GM21619 (cell line): ENCODE data around the gene CARD11.

Source experiments
- ATAC-seq: cut with Tn5 transposase; IDR thresholded peaks from one replicate; pipeline ENCODE4 v1.9.1; 2021; ENCODE audit not compliant: unreplicated experiment

Gene CARD11

GRCh38 chr7:2912684-2913439 is 130.8 kb downstream of the CARD11 start:
- no peak for ATAC-seq

- no peak for ATAC-seq
Observed at GRCh38 chr7:2911466-2911865, 132.2 kb downstream of the CARD11 start.

- ATAC-seq: no peak
Observed at GRCh38 chr7:2909471-2910039, 134.1 kb downstream of the CARD11 start.

- no peak for ATAC-seq
Observed at GRCh38 chr7:2909043-2909442, 134.6 kb downstream of the CARD11 start.

GRCh38 chr7:2908103-2908683 is 135.5 kb downstream of the CARD11 start:
- no peak for ATAC-seq

GRCh38 chr7:2906197-2906931 is 137.3 kb downstream of the CARD11 start:
- ATAC-seq: no peak

DNA sequence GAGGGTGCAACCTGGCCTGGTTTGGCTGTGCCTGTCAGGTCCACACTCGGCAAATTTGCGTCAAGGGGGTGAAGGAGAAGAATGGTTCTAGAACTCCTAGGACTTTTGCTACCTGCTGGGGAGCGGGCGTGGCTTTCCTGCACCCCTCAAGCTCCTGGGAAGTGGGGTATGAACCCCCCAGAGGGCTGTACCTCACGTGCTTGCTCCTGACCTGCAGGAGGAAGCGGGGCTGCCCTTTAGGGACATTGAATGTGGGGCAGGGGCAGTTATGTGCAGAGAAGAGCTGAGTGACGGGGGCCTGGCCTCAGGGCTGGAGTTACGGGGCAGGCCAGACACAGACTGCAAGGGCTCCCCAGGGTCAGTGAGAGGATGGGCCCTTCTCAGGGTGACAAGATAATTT is 138.2 kb downstream of the CARD11 start:
- ATAC-seq: no peak

- no peak for ATAC-seq
Observed at GRCh38 chr7:2905027-2905426, 138.6 kb downstream of the CARD11 start.

DNA sequence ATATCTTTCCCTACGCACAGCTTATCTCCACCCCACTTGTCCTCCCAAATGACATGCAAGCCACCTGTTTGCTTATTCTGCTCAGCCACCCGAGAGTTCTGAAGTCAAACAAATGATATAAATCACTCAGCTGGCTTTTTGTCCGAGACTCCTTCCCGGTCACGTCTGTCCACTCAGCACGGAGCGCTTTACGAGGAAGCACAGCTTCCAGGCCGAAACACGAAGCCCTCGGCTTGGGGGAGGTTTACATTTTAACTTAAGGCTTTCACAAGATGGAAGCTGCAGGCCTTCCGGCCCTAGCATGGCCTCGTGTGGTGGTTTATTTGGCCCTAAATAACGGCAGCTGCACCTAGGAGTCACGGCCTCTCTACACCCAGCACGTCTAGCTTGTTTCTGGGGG is 139.5 kb downstream of the CARD11 start:
- ATAC-seq: no peak

DNA sequence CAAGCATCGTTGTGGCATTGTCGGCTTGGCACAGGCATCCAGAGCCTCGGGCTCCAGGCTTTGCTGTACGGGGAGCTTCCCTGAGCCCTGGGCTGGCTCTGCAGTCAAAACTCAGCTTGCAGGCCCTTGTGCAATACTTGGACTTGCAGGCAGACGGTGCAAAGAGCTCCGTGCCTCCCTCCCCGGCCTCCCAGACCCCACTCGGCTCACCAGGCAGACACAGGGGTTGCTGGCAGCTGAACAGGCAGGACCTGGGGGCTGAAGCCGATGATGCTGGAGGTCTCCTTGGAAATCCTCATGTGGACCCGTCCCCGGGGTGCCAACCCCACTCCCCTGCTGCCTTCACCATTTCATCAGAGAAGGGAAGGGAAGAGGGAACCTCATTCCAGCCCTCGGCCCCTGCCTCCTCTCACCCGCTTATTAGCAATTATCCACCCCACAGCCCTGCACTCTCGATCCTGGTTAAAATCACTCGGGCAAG is 139.9 kb downstream of the CARD11 start:
- ATAC-seq: no peak

- no peak for ATAC-seq
Observed at GRCh38 chr7:2897023-2897422, 146.6 kb downstream of the CARD11 start.

DNA sequence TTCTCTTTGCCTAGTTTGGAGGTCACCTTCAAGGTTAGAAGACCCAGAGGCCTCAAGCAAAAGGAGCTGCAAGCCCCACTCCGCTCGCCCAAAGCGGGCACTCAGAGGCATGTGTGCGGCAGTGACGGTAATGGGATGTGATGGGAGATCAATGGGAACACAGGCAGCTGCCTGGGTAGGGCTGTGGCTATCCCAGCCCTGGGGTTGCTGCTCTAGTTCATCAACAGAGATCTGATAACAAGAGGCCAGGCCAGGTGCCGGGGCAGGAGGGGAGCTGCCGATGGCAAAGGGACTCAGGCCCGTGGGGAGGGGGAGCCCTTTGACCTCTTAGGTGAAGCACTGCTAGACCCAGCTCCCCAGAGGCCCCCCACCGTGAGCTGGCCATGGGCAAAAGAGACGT is 147.5 kb downstream of the CARD11 start:
- no peak for ATAC-seq

- ATAC-seq: peak; percentile 77
Observed at GRCh38 chr7:2894118-2894940, 149.3 kb downstream of the CARD11 start.

DNA sequence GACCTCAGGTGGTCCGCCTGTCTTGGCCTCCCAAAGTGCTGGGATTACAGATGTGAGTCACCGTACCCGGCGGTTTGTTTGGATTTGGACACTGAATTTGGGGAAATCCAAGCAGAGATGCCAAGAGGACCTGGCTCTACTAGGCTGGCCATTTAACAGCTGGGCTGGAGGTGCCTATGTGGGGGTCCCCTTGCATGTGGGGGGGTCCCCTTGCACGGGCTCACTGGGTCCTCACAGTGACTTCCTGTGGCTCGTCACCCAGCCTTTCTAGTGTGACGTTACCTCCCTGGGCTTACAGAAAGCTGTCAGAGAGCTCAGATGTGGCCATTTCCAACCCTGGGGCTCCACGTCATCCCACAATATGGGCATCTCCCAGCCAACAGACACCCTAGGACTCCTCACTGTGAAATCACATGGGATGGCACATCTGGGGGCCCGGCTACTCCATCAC is 150.2 kb downstream of the CARD11 start:
- no peak for ATAC-seq

DNA sequence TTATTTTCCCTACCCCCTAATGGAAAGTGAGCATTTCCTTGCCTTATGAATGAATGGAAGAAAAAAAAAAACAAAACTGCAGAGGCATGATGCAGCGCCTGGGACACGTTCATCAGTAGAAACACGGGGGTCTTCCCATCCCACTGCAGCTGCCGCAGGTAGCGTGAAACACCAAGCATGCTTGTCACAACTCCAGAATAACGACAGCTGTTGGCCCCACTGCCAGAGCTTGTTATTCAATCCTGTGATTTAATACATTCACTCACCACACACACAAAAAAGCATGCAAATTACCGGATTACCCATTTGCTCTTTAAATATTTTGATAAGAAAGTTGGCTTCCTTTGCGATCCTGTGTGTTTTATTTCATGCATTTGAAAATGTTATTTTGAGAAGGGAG is 151.1 kb downstream of the CARD11 start:
- no peak for ATAC-seq

GRCh38 chr7:2887816-2888215 is 155.9 kb downstream of the CARD11 start:
- ATAC-seq: no peak

- no peak for ATAC-seq
Observed at GRCh38 chr7:2886900-2887299, 156.8 kb downstream of the CARD11 start.

DNA sequence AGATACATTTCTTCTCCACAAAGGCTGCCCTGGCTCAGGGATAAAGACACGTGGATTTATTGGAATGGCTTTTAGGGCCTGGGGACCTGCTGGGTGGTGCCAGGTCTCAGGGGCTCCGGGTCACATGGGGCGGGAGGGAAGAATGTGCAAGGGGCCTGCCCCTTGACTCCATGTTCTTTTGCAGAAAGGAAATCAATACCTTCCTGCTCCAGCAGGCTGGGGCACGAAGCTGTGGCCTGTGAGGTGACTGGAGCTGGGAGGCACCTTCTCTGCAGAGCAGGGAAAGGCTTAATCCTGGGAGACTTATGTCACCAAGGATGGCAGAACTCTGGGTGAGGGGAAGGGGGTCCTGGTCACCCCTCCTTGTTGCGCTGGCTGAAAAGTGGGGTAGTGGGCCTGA is 157.3 kb downstream of the CARD11 start:
- no peak for ATAC-seq

GRCh38 chr7:2884161-2884560 is 159.5 kb downstream of the CARD11 start:
- no peak for ATAC-seq

DNA sequence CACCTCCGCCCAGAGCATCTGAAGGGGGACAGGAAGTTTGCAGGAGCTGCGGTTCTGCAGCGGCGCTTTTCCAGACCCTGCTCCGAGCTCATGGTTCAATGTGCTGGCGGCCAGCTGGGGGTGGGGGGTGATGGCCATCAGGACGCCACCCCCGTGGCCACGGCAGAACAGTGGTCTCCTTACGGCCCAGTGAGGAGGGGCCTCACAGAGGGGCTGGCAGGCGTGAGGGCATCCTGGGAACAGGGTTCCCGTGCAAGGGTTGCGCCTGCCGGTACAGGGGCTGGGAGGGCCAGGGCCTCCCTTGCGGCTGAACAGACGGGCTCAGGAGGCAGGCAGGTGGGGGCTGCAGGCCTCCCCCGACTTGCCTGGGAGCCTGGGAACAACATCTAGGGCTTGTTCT is 160.6 kb downstream of the CARD11 start:
- ATAC-seq: no peak

GRCh38 chr7:2882111-2882510 is 161.6 kb downstream of the CARD11 start:
- no peak for ATAC-seq
